Erythroblast (primary cell): ENCODE results near the gene HEATR5A.

Source experiments
- GATA1 ChIP-seq: IDR thresholded peaks from 2 replicates; pipeline ENCODE4 v1.6.1; 2011; ENCODE audit warnings: low read depth, mild to moderate bottlenecking, control low read depth, low read length, moderate library complexity
- POLR2A ChIP-seq: IDR thresholded peaks from 2 replicates; pipeline ENCODE4 v1.6.1; 2011; ENCODE audit warnings: mild to moderate bottlenecking, low read length

DNA sequence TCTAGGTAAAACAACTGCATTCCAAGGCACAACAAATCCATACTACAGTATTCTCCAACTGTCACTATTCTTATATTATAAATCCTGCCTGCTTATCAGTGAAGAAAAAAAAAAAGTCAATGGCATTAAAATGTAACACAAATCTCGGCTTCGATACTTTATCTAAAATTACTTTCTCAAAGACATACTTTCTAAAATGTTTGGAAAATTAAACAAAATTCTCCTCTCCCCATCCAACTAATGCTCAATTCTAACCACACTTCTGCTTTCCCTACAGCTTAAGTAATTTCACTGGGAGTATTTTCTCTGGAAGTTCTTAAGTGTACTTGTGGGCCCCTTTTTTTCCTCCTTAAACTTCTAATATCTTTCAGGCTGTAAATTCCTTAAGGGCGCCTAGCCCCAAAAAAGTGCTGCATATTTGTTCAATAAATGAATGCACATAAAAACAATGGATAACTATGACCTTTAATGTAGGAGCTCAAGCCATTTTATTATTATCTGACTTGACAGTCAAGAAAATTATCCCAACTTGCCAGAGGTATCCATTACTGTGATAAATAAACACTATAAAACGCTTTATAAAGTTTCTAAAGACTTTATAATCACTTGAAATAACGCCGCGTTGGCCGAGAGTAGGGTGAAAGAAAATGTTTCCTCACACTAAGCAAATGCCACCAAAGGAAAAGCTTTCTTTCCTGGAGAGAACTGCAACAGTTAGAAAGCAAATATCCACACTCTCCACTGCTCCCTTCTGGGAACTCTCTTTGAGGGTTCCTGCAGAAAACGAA is 977 bp downstream of the HEATR5A start:
- TF ChIP-seq POLR2A (no peak), GATA1 (no peak)
